Measurements from ENCODE around the gene ZNF185. TPM values are rescaled to one million over a fixed set of nuclear protein-coding genes. Genes with fewer than 3 reads are reported as not detected.

The ZNF185 gene
- total RNA-seq, 3 donors from 2014 or later = 5.9 to 19.5 (median 7.5) TPM

DNA sequence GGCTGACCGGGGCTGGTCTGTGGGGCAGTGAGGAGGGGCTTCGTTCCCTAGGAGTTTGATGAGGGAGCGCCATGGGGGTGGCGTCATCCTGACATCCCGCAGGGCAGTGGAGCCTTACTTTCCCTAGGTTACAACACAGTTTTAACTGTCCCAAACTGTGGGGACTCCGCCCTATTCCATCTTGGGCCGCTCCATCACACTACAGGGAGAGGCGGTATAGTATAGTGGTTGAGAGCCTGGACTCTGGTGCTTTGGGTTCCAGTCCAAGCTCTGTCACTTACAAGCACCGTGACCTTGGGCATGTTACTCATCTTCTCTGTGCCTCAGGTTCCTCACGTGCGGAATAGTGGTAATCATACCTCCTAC, 44.2 kb downstream of the ZNF185 start:
- H3K27me3 ChIP-seq = peaks cover 0 to 39% of the 10 kb centered on the region in 2 donors
- no peaks in the 10 kb centered on the region for H3K9me3 ChIP-seq
- peak overlapping the region; percentile 47 to 68 (median 52) for H3K4me3 ChIP-seq
- intact Hi-C loops (cut with DNase I; ENCODE audit: low total_unique reads) = no loop called here
- H3K4me1 ChIP-seq = no peaks in the 10 kb centered on the region
- TF ChIP-seq, protein P1, sequence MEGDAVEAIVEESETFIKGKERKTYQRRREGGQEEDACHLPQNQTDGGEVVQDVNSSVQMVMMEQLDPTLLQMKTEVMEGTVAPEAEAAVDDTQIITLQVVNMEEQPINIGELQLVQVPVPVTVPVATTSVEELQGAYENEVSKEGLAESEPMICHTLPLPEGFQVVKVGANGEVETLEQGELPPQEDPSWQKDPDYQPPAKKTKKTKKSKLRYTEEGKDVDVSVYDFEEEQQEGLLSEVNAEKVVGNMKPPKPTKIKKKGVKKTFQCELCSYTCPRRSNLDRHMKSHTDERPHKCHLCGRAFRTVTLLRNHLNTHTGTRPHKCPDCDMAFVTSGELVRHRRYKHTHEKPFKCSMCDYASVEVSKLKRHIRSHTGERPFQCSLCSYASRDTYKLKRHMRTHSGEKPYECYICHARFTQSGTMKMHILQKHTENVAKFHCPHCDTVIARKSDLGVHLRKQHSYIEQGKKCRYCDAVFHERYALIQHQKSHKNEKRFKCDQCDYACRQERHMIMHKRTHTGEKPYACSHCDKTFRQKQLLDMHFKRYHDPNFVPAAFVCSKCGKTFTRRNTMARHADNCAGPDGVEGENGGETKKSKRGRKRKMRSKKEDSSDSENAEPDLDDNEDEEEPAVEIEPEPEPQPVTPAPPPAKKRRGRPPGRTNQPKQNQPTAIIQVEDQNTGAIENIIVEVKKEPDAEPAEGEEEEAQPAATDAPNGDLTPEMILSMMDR (IDR thresholded peaks at IDR 0.05) = no peak
- TF ChIP-seq POLR2A (IDR thresholded peaks at IDR 0.05) = no peak
- no peak for TF ChIP-seq POLR2AphosphoS5 (IDR thresholded peaks at IDR 0.05)
- peak overlapping the region; percentile 84 to 88 for H3K27ac ChIP-seq
- H3K36me3 ChIP-seq = no peaks in the 10 kb centered on the region
- no peak for DNase-seq (ENCODE audit: low spot score in 2 of 2)

DNA sequence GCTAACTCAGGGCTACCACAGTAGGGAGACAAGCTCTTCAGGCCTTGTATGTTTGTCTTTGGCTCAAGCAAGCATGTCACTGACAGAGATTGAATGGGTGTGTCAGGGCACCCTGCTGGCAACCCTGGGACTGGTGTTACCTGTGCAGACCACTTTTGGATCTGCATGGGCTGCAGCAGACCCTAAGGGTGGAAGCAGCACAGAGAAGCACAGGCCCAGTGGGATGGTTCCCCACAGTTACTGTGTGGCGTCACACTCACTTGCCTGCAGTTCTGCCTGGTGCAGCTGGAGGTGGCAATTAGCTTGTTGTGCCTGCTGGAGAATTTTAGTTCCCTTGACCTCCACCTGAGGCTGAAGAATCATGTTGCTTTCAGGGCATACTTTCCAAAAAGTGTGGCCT, 46.0 kb downstream of the ZNF185 start:
- peaks cover 0 to 30% of the 10 kb centered on the region in 2 donors for H3K27me3 ChIP-seq
- intact Hi-C loops (cut with DNase I; ENCODE audit: low total_unique reads) = no loop called here
- no peak for DNase-seq (ENCODE audit: low spot score in 2 of 2)
- H3K9me3 ChIP-seq = no peaks in the 10 kb centered on the region
- no peak overlapping the region for H3K4me3 ChIP-seq
- no peaks in the 10 kb centered on the region for H3K4me1 ChIP-seq
- no peaks in the 10 kb centered on the region for H3K36me3 ChIP-seq
- TF ChIP-seq POLR2AphosphoS5 (IDR thresholded peaks at IDR 0.05) (no peak), POLR2A (IDR thresholded peaks at IDR 0.05) (no peak)
- TF ChIP-seq, protein P1 (IDR thresholded peaks at IDR 0.05) = no peak
- no peak overlapping the region for H3K27ac ChIP-seq

DNA sequence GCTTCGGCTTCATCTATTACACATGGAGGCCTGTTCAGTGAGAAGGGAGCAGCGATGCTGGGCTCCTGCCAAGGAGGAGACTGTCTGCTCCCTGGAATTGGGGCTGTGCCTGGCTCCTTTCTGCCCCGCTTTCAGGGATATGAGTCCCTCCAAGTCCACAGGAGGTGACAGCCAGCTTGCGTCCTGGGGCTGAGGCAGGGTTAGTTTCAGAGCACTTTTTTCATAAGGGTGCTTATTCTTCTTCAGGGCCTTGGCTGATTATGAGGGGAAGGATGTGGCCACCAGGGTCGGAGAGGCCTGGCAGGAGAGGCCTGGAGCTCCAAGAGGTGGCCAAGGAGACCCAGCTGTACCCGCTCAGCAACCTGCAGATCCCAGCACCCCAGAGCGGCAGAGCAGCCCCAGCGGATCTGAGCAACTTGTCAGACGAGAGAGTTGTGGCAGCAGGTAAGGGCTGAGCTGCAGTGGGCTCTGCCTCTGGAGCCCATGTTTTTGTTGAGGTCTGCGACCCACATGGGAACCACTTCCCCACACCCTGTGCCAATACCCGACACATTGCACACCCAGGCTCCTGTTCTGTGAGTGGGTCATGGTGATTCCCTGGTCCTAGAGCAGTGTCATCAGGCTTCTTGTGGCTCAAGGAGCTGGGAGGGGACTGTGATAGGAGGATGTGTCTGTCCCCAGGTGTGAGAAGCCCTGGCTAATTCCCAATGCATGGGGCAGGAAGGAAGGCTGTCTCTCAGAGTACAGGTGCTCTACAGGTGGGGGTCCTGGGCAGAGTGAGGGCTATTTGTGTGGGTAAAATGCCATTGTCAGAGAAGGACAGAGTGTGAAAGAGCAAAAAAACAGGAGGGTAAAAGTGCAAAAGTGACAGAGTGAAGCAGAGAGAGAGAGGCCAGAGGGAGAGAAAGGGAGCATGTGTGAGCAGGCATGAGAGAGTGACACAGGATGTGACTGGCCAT, 47.4 kb downstream of the ZNF185 start:
- H3K4me3 ChIP-seq = no peak overlapping the region
- no peak for DNase-seq (ENCODE audit: low spot score in 2 of 2)
- H3K9me3 ChIP-seq = no peaks in the 10 kb centered on the region
- H3K27me3 ChIP-seq = peaks cover 0 to 36% of the 10 kb centered on the region in 2 donors
- no peak overlapping the region for H3K27ac ChIP-seq
- no peaks in the 10 kb centered on the region for H3K4me1 ChIP-seq
- intact Hi-C loops (cut with DNase I; ENCODE audit: low total_unique reads) = no loop called here
- TF ChIP-seq POLR2AphosphoS5 (IDR thresholded peaks at IDR 0.05) (no peak), POLR2A (IDR thresholded peaks at IDR 0.05) (no peak)
- TF ChIP-seq, protein P1 (IDR thresholded peaks at IDR 0.05) = no peak
- no peaks in the 10 kb centered on the region for H3K36me3 ChIP-seq

DNA sequence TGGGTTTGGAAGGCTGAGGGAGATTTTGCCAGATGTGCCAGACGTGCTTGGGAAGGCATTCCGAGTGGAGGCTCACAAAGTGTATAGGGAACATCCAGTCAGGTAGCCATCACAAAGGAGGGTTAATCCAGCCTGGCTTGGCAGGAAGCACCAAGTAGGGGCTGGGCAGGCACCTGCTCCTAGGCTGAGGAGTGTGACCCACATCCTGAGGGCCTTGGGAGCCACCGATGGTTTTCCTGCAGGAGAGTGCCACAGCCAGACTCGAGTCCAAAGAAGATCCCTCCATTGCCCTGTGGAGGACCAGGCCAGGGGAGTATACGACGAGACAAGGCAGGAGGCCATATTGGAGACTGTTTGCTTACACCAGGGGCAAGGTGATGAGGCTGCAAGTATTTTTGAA, 48.8 kb downstream of the ZNF185 start:
- no peaks in the 10 kb centered on the region for H3K36me3 ChIP-seq
- no peak for DNase-seq (ENCODE audit: low spot score in 2 of 2)
- no peaks in the 10 kb centered on the region for H3K4me1 ChIP-seq
- peaks cover 0 to 36% of the 10 kb centered on the region in 2 donors for H3K27me3 ChIP-seq
- H3K4me3 ChIP-seq = no peak overlapping the region
- H3K27ac ChIP-seq = no peak overlapping the region
- intact Hi-C loops (cut with DNase I; ENCODE audit: low total_unique reads) = no loop called here
- no peak for TF ChIP-seq POLR2A (IDR thresholded peaks at IDR 0.05)
- TF ChIP-seq, protein P1 (IDR thresholded peaks at IDR 0.05) = no peak
- TF ChIP-seq POLR2AphosphoS5 (IDR thresholded peaks at IDR 0.05) = no peak
- H3K9me3 ChIP-seq = no peaks in the 10 kb centered on the region

Other genes with a start within 250 kb of the ZNF185 start
- not detected for gene MAGEA3, start 199.3 kb upstream of the ZNF185 start, total RNA-seq
- gene CSAG2, start 188.8 kb upstream of the ZNF185 start, total RNA-seq = not detected
- not detected for gene MAGEA2B, start 183.4 kb upstream of the ZNF185 start, total RNA-seq
- not detected for gene CSAG1, start 164.3 kb upstream of the ZNF185 start, total RNA-seq
- gene MAGEA12, start 164.3 kb upstream of the ZNF185 start, total RNA-seq = not detected
- gene MAGEA2, start 144.2 kb upstream of the ZNF185 start, total RNA-seq = not detected
- not detected for gene CSAG3, start 138.8 kb upstream of the ZNF185 start, total RNA-seq
- gene MAGEA6, start 128.4 kb upstream of the ZNF185 start, total RNA-seq = not detected
- 10 to 100 TPM; 23.2 to 36.1 (median 26.9) TPM for gene CETN2, start 67.3 kb upstream of the ZNF185 start, total RNA-seq
- gene NSDHL, start 67.0 kb upstream of the ZNF185 start, total RNA-seq = 10 to 100 TPM; 13.1 to 20.8 (median 16.7) TPM
- gene PNMA5, start 96.0 kb downstream of the ZNF185 start, total RNA-seq = not detected
- gene PNMA3, start 158.4 kb downstream of the ZNF185 start, total RNA-seq = under 1 TPM in 2 of 3 donors, not detected in 1; under 0.01 to 0.33 TPM
- gene PNMA6A, start 174.4 kb downstream of the ZNF185 start, total RNA-seq = 1 to 10 TPM in 1 of 3 donors, under 1 TPM in 2; 0.33 to 1.8 (median 0.73) TPM